RKO (cell line): Measurements from ENCODE around the gene KCNMA1.

Experiments used
- DNase-seq: peaks from one replicate; pipeline ENCODE4 v3.0.0-alpha.2; 2016; ENCODE audit warnings: low spot score

KCNMA1 gene

DNA sequence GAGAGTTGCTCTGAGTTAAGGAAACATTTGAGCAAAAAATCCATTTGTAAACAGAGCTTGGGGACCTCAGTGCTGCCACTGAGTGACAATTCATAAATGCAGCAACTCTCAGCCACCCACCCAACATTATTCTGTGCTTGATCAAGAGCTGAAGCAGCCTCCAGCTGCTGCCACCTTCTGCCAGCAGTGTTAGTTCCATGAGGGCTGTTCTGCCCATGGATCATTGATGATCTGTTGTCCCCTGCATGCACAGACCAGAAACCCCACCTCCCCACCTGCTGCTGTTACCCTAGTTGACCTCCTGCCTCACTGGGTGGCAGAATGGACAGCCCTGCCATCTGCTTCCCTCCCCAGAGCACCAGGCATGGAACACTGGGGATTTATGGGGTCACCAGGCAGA, 305.4 kb downstream of the KCNMA1 start:
- no peak for DNase-seq

DNA sequence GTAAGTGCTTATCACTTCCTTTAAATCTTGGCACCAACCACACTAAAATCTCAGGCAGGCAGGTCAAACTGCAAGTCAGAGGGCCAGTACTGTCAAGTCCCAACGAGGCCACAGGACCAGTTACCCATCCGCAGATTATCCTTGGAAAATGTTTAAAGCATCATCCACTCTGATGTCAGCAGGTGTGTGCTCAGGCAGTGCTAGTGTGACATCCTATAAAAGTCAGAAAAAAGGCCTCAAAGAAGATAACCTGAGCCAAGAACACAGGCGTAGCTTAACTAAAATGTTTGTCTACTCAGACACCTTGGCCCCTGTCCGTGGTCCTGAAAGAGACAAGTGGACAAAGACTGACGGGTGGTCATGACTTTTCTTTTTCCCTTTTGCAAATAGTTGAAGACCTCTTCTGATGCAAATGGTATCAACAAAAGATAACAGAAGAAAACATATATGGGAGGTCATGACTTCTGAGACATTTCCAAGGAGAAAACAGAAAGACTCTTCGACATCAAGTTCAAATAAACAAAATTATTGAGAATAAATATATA, 309.3 kb downstream of the KCNMA1 start:
- DNase-seq: peak; percentile 38

DNA sequence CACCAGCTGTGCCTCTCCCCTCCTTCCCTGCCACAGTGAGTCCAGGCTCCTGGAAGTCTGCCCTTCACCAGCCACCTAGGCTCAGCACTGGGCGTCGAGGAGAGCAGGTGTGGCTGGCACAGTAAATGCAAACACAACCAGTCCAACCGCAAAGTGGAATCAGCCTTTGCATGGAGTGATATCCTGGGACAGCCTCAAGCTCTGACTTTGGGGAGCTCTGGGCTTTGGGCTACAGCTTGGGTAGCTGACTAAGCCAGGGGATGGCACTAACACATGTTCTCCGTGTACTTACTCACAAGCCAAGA, 312.4 kb downstream of the KCNMA1 start:
- DNase-seq: no peak

DNA sequence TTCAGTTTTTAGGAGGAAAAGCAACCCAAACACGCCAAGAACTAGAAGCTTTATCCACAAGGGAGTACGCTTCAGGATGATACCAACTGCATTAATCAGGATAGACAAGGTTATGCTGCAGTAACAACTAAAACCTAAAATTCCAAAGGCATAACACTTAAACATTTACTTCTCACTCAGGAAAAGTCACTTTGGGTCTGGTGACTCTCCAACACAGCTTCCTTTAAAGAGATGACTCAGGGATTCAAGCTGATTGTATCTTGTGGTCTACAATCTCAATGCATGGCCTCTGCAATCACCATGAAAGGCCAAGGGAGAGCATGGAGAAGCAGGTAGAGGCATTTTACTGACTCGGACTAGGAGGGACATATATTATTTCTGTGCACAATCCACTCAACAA, 315.8 kb downstream of the KCNMA1 start:
- no peak for DNase-seq

DNA sequence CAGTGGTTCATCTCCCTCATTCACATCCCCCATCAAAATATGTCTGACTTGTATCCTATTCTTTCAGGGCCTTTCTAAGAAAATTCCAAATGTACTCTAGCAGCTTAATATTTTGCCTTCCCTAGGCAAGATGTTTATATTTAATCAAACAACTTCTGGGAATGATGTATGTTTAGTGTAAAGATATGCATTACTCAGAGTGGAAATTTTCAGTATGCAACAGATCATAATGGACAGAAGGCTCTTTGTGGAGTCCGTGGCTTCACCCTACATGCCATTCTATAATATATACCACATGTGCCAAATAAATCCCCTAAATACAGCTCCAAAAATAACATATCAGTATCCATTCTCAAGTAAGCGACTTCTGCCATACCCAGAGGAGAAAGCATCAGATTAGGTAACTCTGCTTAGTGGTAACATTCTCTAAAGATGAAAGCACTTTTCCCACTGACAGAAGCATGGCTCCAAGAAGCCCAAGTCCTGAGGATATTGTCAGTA, 316.6 kb downstream of the KCNMA1 start:
- no peak for DNase-seq

DNA sequence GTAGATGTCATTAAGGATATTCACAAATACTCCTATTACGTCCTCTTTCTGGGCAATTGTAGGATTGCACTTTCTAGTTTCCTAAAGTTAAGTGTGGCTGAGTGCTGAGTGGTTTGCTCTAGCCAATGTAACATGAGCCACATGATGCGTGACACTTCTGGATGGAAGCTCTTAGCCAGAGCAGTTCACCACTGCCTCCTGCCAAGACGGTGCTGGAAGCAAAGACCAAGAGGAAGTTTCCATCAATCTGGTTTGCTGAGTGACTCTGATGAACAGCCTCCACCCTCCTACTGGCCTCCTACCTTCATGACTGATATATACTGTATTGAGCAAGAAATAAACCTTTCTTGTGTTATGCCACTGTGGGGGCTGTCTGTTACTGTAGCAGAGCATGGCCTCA, 318.1 kb downstream of the KCNMA1 start:
- DNase-seq: no peak

DNA sequence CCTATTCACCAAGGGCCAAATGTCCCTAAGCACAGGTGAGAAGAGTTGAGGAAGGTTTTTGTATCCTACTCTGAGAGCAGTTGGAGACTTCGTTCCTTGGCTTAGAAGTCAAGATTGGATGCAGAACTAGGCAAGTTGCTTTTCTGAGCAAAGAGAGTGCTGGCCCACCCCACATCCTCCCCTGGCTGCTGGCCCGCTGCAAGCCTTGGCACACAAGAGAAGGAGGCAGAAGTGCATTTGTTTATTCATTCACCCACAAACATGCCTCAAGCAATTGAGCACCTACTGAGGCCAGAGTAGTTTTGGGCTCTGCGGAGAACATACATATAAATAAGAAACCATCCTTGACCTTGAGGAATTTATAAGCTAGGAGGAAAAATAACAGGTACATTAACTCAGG, 318.9 kb downstream of the KCNMA1 start:
- DNase-seq: no peak

DNA sequence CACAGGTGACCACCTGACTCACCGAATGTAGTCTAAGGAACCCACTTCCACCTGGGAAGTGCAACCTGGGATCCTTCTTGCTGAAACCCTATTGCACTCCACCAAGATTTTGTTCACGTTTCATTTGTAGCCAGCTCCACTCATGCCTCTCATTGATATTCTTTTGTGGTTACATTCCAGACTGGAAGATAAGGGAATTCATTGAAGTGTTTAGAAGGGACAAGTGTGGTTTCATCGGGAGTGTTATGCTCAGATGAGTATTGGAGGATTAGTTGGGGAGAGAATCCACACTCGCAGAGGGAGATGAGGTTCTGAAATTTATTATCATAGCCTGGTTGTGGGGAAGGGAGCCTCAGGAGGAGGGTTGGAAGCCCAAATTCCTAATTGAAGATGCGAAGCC, 320.4 kb downstream of the KCNMA1 start:
- no peak for DNase-seq

DNA sequence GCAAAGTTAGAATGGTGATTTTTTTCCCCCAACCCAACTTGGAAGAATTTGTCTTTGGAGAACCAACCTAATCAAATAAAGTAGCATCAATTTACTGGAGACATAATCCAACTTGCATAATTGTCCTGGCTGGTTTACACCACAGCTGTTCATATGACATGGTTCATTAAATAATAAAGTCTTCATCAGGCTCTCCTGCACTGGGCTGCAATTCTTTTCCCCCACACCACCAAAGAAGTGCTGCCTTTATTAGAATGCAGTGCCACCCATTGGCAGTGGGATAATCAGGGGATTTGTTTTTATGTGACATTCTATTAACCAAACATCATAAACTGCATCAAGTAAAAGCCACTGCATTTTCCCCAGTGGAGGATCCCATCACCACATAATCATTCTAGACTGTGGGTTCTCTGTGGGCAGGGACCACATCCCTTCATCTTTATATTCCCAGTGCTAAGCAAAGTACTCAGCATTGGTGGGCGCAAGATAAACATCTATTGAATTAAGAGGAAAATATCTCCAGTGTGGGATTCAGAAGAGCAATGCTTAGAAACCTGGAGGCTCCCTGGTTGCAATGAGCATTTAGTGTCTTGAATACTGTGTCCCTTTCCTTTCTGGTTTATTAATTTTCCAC, 322.0 kb downstream of the KCNMA1 start:
- no peak for DNase-seq

DNA sequence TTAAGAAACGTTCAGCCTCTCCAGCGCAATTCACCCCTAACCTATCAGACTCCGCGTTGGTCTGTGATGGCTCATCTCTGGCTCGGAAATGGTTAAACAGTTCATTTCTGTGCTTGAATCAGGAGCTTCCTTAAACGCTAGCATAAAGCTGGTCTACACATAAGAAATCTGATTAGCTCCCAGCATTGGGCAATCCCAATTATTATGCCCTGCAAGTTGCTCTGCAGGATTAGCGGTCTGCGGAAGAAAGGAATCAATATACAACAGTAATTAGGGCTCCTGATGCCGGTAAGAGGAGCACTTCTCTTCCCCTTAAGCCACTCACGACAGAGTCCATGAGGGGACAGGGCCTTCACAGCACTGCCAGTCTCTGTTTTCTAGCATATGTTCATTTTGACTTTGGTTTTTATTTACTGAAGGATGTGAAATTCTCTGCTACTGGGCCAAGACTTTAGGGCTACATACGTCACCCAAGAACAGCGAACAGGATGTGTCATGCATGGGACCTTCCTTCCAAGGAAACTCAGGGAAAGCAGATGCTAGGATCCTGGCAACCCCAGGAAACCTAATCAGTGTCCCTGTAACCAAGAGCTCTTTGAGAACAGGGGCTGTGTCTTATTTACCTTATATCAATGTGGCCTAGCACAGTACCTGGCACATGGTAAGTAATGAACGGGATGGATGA, 324.4 kb downstream of the KCNMA1 start:
- DNase-seq: no peak

DNA sequence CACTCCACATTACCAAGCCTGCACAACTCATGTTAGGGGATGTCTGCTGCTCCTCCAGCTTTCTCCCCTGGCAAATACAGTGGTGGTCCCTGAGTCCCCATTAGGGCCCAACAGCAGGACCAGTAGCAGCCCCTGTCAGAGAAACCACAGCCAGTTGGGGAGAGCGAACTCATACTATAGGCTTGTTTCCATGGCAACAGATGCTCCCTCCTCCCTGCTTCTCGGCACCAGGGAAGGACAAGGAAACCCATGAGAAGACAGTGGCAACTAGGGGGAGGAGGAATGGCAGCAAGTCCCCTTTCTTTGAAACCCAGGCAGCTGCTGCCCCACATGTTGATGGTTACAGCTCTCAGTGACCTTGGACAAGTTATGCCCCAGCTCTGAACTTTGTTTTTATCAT, 326.4 kb downstream of the KCNMA1 start:
- DNase-seq: no peak

DNA sequence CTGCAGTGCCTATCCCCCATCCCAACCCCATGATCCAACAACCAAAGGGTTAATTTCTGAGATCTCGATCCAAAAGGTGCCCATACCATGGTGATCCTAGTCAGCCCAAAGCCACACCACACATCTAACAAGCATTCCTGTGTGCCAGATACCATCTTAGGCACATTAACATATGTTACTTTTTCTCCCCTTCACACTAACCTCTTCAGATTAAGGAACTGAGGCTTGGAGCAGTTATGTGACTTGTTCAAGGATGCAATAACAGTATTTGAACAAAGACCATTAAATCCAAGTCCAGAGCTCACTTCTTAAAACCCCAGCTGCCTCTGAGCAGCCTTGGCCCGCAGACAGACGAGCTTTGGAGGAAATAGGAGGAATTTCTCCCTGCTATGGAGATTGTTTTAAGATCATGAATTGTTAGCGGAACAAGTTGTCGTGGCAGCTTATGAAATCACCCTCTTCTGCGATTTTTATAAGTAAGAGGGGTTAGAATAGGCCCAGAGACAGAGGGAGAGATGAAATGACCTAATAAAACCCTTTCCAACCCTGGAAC, 327.2 kb downstream of the KCNMA1 start:
- DNase-seq: no peak

DNA sequence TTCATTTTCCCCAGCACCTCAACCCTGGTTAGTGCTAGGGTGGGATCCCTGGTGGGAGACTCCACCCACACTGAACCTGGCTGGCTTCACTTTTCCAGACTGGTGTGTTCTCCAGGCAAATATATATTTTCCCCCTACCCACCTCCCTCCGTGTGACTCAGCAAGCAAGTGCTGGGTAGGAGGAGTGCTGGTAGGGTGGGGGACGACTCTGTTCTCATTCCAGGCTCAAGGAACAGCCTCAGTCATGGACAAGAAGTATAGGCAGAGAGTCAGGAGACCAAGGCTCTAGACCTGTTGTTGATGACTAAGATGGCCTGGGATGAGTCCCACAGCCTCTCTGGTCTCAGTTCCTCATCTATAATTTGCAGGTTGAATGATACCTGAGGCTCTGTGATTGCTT, 328.1 kb downstream of the KCNMA1 start:
- no peak for DNase-seq

DNA sequence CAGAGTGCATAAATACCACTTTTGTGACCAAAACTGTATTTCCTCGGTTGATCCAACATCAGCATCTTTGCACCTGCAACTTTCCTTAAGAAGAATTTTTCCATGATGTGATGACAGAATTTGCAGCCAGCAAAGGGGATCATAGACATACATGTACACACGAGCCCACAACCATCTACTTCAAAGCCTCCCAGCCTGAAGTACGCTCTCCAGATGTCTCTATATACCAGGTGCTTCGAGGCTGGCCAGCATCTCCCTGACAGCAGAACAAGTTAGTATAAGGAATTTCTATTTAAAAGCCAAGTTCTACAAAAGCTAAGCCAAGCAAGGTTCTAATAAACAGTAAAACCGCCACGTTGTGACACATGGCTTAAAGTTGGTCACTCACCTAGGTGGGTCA, 328.5 kb downstream of the KCNMA1 start:
- no peak for DNase-seq

DNA sequence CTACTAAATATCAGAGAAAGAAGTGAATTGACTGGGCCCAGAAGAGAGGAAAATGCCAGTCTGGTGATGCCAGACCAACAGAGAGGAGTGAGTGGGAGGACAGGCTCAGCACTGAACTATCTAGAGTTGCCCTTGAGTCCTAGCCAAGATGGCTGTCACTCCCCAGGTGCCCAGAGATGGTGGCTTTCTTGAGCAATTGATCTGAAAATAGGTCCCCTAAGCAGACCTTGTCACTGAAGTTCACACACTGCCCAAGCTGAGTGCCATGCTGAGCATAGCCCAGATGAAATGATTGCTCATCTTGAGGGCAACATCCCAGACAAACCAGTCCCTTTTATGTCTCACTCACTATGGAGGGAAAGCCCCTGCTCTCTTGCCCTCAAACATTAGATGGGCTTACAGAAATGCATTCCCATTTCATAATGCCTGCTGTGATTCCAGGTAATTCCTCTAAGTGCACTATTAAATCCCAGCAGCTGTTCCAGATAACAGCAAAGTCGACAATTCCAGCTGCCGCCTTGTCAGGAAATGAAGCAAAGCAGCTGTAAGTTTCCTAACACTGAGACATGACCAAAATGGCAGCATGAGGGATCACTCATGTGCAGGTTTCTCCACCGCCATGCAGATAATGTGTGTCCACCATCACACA, 329.4 kb downstream of the KCNMA1 start:
- DNase-seq: no peak

DNA sequence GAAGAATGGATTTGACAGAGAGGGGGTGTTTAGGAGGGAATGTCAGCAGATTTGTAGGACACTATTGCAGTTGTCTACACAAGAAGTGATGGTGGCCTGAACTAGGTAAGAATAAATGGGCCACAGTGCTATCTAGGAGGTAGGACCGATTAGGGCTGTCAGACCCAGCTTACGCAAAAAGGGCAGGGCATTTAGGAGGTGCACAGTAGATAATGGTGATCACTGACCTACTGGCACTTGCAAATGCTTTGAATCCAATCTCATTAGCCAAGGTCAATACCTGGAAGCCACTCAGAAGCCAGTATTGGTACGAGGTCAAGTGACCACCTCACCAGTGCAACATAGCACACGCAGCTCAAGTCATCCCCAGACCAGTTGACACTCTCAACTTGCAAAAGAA, 330.9 kb downstream of the KCNMA1 start:
- DNase-seq: no peak

DNA sequence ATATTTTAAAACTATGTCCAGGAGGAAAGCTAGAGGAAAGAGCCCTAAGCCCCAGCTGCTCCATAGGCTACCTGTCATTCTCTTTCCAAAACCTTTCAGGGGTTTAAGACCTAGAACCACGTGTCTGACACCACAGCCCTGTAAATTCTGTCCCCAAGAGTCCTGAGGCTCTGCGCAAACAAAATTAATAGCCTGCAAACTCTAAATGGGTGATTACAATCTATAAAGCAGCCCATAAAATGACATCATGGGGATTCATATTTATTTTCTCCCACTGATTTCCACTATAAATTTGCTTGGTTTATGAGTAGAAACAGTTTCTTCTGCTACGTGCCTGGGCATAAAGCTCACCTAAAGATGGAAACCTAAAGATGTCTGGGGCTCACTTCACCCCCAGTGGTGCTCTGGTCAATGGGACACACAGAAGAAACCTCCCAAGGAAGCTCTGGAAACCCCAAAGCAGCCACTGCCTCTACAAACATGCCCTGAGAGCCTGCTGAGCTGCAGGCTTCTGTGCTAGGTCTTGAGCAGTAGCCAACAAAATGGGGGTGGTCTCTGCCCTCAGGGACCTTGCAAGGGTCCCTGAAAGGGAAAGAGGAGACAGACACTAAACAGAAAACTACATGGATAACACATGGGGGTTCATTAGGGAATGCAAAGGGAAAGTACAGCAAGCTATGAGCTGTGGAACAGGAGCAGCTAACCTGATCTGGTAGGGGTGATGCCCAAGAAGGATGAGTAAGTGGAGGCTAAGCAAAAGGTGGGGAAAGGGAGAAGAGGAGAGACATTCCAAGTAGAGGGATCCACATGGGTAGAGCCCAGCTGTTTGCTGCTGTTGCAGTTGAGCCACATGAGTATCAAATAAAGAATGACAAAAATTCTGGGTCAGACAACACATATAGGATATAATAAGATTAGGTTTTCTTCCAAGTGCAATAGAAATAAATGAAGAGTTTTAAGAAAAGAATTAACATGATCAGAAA, 331.7 kb downstream of the KCNMA1 start:
- no peak for DNase-seq

DNA sequence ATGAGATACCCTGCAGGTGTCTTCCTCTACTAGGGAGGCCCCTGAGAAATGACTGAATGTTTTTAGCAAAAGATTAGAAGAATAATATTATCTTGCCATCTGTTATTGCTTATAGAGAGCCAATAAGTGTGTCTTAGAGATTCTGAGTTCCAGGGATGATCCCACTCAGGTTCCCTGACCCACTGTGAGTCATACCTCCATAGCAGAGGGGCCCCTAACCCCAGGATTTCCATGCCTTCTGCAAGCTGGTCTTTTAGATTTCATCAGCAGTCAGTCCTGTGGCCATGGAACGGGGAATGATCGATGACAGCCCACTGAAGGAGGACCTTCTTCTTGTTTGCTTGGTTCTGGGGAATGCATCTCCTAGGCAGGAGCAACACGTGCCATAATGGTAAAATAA, 333.4 kb downstream of the KCNMA1 start:
- DNase-seq: no peak

DNA sequence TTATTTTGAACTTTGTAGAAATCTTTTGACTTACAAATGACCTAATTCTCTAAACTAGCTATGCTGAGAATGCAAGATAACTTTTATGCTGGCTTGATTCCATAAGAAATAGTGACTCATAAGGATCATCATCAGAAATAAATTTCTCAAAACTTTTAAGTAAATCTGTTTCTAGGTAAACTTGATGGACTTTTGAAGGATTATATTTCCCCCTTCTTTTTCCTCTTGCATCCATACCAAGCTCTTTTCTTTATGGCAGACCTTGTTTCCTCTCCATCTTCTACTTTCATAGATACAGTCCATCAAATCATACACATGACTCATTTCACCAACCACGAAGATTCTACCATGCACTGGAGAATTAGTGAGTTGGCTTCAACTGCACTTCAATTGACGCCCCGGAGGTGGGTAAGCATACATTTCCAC, 336.3 kb downstream of the KCNMA1 start:
- DNase-seq: no peak

DNA sequence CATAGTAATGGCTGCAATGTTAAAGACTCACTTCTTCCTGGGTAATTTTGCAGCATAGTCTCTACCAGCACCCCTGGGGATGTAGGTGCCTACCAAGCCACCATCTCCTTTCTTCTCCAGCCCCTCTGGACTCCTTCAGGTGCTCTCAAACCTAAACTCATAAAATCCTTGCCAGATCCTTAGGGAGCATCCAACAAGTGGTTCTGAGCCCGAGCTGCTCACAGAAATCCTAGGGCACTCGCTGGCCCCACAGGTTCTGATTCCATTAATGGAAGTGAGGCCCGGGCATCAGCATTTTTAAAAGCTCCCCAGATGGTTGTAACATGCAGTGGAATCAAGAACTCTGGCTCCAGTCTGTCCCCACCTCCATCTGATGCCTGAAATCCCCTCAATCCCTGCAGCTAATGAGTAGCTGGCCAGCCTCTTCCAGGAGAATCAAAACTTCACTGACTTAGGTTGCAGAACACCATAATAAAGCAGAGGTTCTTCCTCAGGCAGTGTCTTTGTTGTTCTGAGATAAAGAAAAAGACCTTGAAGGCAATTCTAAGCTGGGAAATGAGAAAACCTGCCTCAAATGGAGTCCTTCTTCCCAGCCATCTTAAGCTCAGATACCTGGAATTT, 336.8 kb downstream of the KCNMA1 start:
- DNase-seq: no peak

DNA sequence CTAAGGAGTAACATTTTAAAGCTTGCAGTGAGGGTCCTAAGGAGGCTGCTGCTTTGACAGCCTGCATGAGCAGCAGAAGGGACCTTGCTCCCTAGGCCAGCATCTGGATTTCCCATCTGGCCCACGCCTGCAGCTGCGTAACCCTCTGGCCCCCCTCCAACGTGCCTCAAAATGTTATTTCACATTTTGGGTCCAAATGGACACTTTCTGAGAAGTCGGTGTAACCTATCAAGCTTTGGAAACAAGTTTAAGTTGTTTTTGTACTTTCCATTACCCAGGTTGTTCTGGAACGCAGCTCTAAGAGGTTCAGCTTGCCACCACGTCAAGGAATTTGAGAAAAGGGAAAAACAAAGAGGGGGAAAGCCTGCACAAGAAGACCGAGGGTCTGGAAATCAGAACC, 338.3 kb downstream of the KCNMA1 start:
- DNase-seq: no peak
